Nephron progenitor cell (in vitro differentiated cells): ENCODE results near the gene HIVEP3.

Experiments used
- DNase-seq: peaks from one replicate; pipeline ENCODE4 v3.0.0; 2021
- H3K27ac Mint-ChIP-seq: 2 replicates; pipeline ENCODE4 v1.8.0; 2021; ENCODE audit warnings: mild to moderate bottlenecking, moderate library complexity, mixed read lengths
- H3K27me3 Mint-ChIP-seq: 2 replicates; pipeline ENCODE4 v1.8.0; 2021; ENCODE audit warnings: mild to moderate bottlenecking, low read depth, mixed read lengths; ENCODE audit not compliant: poor library complexity
- H3K36me3 Mint-ChIP-seq: 2 replicates; pipeline ENCODE4 v1.8.0; 2021; ENCODE audit warnings: low read depth, mixed read lengths
- H3K4me1 Mint-ChIP-seq: 2 replicates; pipeline ENCODE4 v1.8.0; 2021; ENCODE audit warnings: mixed read lengths
- H3K4me3 Mint-ChIP-seq: 2 replicates; pipeline ENCODE4 v1.8.0; 2021; ENCODE audit warnings: mild to moderate bottlenecking, moderate library complexity, mixed read lengths
- H3K9me3 Mint-ChIP-seq: 2 replicates; pipeline ENCODE4 v1.8.0; 2021; ENCODE audit warnings: mild to moderate bottlenecking, moderate library complexity, mixed read lengths
- CTCF ChIP-seq: fragments of 200-600 bp; sonication (generic); IDR thresholded peaks from 2 replicates; pipeline ENCODE4 v1.5.0; 2021; ENCODE audit warnings: antibody characterized with exemption

The HIVEP3 gene

GRCh38 chr1:41640756-41641474, 277.8 kb downstream of the HIVEP3 start:
- Mint-ChIP-seq H3K4me1 (peaks cover 7% of the 10 kb centered on the region), H3K9me3 (no peaks in the 10 kb centered on the region), H3K27me3 (peaks cover 5% of the 10 kb centered on the region), H3K36me3 (no peaks in the 10 kb centered on the region), H3K27ac (no peak overlapping the region), H3K4me3 (no peak overlapping the region)
- TF ChIP-seq CTCF, result no peak
- DNase-seq, result no peak

- Mint-ChIP-seq H3K27ac (no peak overlapping the region), H3K36me3 (no peaks in the 10 kb centered on the region), H3K4me1 (peaks cover 7% of the 10 kb centered on the region), H3K27me3 (peaks cover 4% of the 10 kb centered on the region), H3K4me3 (no peak overlapping the region), H3K9me3 (no peaks in the 10 kb centered on the region)
- DNase-seq, result no peak
- TF ChIP-seq CTCF, result no peak
Measured at GRCh38 chr1:41640141-41640751, 278.5 kb downstream of the HIVEP3 start.

GRCh38 chr1:41639332-41639936, 279.3 kb downstream of the HIVEP3 start:
- H3K4me1 Mint-ChIP-seq, result peaks cover 7% of the 10 kb centered on the region
- H3K4me3 Mint-ChIP-seq, result no peak overlapping the region
- TF ChIP-seq CTCF, result no peak
- H3K9me3 Mint-ChIP-seq, result no peaks in the 10 kb centered on the region
- no peak for DNase-seq
- no peaks in the 10 kb centered on the region for H3K36me3 Mint-ChIP-seq
- H3K27me3 Mint-ChIP-seq, result peaks cover 4% of the 10 kb centered on the region
- H3K27ac Mint-ChIP-seq, result no peak overlapping the region

GRCh38 chr1:41638086-41639024, 280.4 kb downstream of the HIVEP3 start:
- Mint-ChIP-seq H3K9me3 (no peaks in the 10 kb centered on the region), H3K4me1 (peaks cover 12% of the 10 kb centered on the region), H3K27ac (no peak overlapping the region), H3K4me3 (no peak overlapping the region), H3K36me3 (no peaks in the 10 kb centered on the region), H3K27me3 (peaks cover 8% of the 10 kb centered on the region)
- no peak for TF ChIP-seq CTCF
- DNase-seq, result no peak

- no peaks in the 10 kb centered on the region for H3K9me3 Mint-ChIP-seq
- no peak for TF ChIP-seq CTCF
- H3K27me3 Mint-ChIP-seq, result peaks cover 9% of the 10 kb centered on the region
- peaks cover 20% of the 10 kb centered on the region for H3K4me1 Mint-ChIP-seq
- H3K36me3 Mint-ChIP-seq, result no peaks in the 10 kb centered on the region
- H3K27ac Mint-ChIP-seq, result no peak overlapping the region
- no peak overlapping the region for H3K4me3 Mint-ChIP-seq
- no peak for DNase-seq
Measured at GRCh38 chr1:41637367-41637766, 281.4 kb downstream of the HIVEP3 start.
